Renal cortical epithelial cell (primary cell): ENCODE results near the gene ABLIM2. TPM values are rescaled to one million over a fixed set of nuclear protein-coding genes. Genes with fewer than 3 reads are reported as not detected.
A peak's percentile ranks its signal among the peaks of the same experiment; 100 is the strongest.

Source experiments
- DNase-seq: peaks from one replicate; pipeline ENCODE4 v3.0.0-alpha.2; 2011; ENCODE audit warnings: low read depth
- total RNA-seq: library from RNA; depleted of rRNA; stranded (reverse); fragments of >200 nt; gene quantifications from 2 replicates; pipeline ENCODE4 v1.2.3, GENCODE V29; 2014

The ABLIM2 gene
- total RNA-seq, 1 donor from 2014 or later: 6.1 TPM

DNA sequence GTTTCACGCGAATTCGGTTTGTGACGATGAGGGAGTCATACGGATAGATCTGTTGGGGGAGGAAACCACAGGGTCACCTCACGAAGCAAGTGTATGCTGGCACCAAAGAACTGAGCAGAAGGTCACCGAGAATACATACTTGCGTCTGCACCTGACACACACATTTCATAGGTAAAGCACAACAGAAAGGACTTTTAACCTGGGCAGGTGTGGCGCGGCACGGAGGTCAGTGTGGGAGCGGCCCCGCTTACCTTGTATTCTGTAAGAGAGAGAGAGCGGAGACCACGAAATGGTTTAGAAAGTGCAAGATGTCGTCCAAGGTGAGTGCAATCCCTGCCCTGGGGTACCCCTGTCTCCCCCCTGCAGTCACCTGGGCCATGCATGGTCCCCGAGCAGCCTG, 175.3 kb downstream of the ABLIM2 start:
- no peak for DNase-seq

DNA sequence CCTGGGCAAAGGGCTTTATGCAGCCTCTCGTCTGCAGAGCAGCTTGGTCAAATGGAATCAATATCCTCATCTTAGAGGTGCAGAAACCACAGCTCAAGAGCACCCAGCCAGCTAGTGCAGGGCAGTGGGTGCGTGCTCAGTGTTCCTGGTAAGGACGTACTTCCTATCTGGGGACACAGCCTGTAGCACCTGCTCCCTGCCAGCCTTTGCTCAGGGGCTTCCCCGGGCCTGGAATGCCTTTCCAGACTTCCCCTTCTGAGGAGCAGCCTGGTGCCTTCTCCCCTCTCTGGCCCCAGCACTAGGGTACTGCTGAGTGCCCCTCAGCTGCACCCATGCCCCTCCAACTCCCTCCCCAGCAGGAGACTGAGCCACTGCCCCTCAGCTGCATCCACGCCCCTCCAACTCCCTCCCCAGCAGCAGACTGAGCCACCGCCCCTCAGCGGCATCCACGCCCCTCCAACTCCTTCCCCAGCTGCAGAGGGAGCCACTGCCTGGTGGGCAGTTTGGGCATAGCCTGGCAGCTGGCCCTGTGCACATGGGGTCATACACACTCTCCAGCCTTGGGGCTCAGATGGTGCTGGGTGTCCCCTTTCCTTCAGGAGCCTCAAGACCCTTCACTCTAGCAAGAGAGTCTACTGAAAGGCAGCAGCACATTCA, 176.7 kb downstream of the ABLIM2 start:
- no peak for DNase-seq

DNA sequence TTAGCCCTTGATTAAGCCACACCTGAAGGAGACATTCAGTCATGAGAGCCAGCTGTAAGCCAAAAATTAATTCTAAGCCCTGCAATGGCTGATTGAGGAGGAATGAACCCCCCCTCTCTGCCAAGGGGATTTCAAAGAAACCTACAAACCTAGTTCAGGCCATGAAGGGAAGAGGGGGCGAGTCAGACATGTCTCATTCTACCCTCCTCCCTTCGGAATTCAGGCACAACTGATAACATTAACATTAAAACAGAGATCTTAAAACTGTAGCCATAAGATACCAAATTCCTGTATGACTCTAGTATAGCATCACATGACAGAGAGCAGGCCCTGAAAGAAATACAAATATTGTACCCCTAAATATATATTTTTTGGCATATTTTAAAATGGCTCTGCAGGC, 178.6 kb downstream of the ABLIM2 start:
- no peak for DNase-seq

DNA sequence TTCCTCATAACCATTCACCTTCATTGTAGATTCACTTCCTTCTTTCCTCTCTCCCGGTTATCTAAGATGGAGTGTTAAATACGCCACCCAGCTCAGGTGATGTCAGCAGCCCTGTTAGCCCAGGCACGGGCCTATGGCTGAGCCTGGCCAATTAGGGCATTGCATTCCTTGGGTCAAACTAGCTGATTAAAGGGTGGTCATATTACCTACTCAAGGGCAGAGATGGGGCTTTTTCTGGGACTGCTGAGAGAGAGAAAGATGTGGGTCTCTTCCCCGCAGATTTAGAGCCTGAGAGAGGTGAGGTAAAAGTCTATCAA, 179.0 kb downstream of the ABLIM2 start:
- DNase-seq: no peak

DNA sequence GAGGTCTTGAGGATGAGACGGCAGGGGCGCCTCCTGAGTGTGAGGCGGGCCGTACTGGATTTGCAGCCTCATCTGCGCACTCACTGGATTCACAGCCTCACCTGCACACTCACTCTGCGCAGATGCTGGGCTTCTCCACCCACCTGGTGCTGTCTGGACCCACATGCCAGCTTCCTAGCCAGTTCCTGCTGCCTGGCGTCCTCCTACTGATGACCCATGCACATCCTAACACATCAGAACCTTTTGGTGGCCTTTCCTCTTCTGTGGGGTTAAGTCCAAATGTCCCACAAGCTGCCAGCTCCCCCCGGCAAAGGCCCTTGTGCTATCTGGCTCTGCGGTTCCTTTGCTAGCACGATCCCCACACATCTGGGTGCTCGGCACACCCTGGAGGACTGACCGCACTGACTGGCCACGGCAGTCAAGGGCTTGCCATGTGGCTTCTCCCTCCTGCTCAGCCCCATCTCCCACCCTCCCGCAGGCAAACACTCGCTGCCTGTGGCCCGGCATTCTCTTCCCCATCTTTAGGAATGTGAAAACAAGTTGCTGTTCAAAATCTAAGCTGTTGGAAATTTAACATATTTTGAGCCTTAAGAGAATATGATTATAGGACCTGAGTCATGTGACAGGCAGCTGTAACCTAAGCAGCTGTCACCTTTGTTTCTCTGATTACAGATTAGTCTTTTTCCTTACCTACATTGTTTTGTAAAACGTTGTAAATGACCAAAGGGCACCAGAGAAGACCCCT, 179.5 kb downstream of the ABLIM2 start:
- no peak for DNase-seq

DNA sequence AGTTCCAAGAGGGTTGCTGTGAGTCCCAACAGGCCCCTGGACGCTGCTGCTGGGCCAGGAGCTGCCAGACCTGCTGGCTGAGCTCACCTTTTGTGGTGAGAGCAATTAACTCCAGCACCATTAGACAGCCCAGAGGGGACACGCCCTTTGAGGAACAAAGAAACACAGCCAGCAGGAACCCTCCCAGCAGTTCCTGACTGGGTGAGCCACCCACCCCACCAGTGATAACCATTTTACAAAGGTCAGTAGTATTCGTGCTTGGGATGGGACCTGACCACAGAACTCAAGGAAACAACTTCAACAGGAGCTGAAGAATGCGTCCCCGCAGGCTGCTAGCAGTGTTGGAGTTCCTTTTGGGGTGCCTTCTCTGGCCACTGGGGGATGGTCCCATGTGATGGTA, 180.1 kb downstream of the ABLIM2 start:
- DNase-seq: peak; percentile 24

DNA sequence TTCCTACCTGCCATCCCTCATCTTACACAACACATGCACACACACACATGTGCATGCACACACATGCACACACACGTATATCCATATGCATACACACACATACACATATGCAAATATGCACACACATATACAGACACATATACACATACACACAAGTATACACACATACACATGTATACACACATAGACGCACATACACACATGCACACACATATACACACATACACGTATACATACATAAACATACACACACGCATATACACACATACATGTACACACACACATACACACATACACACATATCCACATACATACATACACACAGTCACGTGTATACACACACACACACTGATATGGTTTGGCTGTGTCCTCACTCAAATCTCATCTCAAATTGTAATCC, 182.0 kb downstream of the ABLIM2 start:
- DNase-seq: no peak

DNA sequence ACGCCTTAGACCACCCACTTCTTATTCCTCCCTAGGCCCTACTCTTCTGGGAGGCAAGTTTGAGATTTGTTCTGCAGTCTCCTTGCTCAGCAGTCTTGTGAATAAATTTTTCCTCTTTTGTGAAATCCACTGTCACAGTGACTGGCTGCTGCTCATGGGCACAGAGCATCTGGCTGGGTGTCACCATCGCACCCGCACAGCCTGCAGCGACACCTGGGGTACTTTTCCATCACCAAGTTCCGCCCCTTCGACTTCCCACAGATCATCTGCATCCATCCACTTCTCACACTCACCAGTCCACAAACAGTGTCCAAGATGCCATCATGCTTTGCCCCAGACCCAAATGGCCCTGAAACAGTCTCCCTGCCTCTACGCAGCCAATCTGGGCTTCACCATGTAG, 182.6 kb downstream of the ABLIM2 start:
- no peak for DNase-seq

DNA sequence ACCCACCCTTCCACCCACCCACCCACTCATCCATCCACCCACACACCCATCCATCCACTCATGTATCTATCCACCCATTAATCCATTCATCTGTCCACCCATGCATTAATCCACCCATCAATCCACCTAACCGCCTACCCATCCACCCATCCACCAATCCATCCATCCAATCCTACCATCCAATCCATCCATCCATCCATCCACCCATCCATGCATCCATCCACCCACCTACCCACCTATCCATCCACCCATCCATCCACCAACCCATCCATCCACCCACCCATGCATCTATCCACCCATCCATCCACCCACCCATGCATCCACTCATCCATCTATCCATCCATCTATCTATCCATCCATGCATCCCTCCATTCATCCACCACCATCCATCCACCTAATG, 184.2 kb downstream of the ABLIM2 start:
- DNase-seq: no peak

DNA sequence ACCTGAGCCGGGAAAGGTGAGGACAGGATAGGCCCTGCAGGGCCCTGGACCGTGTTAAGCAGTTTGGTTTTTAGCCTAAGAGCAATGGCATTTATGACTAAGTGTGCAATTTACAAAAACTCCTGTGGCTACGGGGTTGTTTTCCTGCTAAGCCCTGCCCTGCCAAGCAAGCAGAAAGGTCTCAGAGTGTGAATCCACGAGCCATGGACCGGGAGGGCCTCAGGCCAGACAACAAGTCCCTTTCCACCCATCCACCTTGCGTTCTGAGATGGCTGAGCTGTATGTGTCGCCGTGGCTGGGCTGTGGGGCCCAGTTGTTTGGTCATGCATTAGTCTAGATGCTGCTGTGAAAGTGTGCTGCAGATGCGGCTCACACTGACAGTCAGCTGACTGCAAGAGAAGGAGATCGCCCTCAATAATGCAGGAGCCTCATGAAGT, 185.1 kb downstream of the ABLIM2 start:
- peak; percentile 89 for DNase-seq

DNA sequence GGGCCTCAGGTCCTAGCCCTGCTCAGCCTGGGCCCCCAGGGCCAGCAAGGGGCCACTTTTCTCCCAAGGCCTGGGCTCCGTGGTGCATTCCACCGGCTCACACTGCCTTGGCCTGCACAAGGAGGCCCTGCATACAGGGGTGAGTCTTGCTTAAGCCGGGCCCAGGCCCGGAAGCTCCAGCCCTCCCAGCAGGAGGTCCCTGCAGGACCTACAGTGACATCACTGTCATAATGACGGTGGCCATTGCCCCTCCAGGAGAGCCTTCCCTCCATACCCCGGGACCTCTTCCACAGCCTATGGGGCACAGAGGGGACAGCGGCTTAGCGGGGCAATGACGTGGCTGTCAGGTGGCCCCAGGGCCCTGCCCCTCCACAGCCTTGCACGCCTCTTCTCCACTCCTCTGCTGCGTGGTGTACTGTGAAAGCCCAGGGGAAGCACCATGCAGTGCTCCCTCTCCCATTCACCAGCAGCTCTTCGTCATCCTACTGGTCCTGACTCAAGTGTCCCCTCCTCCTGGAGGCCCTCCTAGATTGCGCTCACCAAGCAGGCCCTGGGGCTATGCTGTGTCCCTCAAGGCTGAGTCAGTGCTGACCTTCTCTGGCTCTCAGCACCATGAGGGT, 186.6 kb downstream of the ABLIM2 start:
- no peak for DNase-seq

DNA sequence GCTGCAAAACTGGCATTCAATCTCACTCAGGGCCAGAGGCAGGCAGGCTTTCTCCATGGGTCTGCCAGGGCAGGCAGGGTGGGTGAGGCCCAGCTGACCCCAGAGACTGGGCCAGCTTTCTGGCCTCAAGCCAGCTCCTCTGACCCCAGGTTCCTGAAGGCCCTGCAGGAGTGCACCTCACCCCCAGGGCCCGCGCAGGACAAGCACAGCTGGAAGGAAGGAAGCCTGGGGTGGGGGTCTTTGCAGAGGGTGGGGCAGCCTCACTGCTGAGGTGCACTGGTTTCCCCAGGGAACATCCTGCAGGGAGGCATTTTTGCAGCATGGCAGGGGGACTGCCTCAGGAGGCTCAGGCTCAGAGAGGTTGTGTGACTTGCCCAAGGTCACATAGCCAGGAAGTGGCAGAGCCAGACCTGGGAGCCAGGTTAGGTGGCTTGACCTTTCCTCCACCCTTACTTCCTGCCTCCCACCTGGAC, 187.4 kb downstream of the ABLIM2 start:
- DNase-seq: no peak

DNA sequence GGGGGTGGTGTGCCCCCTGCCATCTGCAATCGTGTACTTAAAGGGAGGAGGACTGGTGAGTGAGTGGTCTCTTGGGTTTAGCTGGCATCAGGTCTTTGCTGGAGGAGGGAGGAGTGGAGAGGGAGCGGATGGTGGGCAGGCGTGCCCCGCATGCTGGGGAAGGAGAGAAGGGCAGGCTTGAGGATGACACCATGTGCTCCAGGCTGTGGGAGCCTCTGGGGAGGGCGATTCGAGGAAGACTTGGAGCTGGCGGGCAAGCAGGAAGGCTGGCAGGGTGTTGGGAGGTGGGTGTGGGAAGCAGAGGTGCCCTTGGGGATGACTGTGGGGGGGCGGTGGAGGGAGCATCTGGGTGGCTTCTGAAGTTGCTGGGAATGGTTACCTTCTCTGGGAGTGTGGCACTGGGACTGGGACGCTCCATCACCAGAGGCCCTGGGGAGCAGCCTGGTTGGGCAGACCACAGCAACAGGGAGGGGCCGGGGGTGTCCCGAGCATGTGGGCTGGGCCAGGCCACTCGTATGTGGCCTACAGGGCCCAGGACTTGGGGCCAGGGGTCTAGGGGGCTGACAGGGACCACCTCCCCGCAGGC, 188.2 kb downstream of the ABLIM2 start:
- no peak for DNase-seq

DNA sequence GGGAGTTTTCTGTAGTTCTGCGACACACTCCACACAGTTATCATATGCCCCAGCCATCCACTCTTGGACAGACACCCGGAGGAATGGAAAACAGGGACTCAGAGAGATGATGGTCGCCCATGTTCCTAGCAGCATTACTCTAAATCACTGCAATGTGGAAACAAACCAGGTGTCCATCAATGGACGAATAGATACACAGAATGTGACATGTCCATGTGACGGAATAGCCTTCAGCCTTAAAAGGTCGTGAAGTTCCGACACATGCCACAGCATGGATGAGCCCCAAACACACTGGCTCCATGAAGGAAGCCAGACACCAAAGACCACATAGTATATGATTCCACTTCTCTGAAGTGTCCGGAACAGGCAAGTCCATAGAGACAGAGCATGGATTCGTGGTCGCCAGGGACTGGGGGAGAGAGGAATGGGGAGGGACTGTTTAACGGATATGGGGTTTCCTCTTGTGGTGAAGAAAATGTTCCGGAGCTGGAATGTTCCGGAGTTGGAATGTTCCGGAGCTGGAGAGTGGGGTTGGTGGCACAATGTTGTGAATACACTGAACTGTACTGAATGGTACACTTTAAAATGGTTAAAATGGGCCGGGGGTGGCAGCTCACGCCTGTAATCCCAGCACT, 190.2 kb downstream of the ABLIM2 start:
- DNase-seq: no peak

DNA sequence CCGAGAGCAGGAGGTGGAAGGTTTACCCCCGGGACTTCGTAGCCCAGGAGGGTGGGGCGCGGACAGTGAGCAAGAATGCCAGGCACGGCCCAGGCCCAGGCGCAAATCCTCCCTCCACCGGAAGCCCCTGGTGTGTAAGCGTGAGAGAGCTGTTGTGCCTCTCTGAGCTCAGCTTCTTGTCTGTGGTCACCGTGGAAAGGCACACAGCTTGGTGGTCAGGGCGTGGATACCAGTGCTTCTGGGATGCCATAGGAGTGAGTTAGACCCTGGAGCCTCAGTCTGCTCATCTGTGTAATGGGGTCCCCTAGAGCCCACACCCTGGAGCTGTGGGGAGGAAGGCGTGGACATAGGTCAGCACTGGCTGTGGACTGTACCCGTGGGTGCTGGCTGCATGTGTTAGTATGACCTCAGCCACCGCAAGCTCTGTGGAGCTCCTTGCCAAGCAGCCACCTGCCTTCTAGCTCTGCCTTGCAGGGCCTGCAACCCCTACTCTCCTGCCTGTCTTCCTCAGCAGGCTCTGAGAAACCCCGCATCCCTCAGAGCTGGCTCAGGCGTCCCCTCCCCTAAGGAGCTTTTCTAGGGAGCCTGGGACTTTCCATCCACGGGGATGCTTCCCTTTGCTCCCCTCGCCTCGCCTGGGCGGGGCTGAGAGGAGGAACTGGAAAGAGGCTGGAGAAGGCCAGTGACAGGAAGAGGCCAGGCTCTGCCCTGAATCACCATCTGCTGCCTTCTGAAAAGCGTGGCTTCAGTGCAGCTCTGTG, 190.9 kb downstream of the ABLIM2 start:
- no peak for DNase-seq

DNA sequence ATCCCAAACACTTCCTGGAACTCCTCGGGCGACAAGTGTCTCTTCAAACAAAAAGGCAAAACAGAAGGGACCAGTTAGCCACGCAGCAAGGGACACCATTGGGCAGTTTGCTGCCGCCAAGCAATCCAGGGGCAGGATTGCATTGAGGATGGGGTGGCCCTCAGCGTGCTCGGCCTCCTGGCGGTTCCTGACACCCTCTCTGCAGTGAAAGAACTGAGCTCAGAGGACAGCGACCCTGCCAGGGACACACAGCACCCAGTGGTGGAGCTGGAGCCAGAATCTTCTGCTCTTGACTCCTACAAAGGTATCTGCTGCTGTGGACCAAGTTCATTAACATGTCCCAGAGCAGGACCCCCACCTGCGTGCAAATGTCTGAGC, 191.6 kb downstream of the ABLIM2 start:
- no peak for DNase-seq

DNA sequence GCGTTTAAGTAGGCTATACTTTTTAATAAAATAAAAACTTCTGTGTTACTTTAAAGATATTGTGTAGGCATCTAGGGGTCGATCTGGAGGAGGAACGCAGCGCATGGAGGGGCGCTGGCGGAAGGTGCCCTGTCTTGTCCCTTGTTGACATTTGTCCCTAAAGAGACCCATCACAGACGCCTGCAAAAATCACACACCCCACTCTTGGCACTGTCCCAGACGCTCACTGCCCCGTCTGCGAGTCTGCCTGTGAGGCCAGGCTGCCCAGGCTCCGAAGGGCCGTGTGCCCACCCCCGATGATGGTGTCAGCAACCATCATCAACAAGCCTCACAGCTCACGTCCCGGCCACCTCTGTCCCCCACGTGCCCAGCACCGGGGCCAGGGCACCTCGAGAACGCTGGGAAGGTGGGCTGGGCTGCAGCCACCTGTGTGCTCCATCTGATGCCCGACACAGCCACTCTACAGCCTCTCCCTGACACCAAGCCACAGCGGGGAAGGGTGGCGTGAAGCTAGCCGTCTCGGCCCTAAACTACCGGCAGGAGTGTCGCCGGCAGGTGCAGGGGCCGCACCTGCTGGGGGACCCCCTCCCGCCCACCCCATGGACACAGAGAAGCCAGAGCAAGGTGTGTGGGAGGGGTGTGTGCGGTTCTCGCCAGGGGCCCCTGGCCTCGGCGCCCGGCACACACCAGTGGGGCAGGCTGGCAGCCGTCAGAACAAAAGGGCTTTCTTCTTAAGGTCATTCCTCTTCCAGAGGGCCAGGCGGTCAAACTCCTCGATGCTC, 192.1 kb downstream of the ABLIM2 start:
- DNase-seq: no peak

DNA sequence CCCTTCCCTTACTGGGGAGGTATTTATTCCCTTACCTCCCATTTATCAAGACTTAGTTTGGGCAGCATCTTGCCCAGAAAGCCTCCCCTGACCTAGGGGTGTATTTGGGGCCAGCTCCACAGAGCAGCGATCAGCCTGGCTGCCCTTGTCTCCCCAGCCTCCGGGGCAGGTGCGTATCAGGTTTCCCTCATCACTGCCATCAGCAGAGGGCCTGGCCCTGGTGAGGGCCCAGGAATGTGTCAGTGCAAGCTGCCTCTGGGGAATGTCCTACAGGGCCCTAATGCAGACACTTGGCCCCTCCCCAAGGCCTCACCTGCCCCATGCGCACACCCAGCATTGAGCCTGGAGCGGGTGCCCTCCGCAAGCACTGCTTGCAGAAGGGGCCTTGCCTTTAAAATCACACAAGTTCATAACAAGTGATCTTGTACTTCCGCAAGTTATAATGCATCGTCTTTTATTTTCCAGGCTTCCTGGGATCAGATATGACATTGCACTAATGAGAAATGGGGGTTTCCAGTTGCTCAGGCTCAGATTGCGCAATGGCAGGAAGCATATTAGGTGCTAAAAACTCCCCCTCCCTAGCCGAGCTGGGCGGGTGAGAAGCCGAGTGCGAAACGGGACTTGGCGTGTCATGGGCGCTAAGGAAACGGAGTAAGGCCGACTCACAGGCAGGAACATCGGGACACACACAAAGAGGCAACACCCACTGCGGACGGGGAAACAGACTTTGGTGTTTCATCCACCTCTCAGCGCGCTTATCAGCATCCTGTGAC, 193.5 kb downstream of the ABLIM2 start:
- DNase-seq: peak; percentile 74

DNA sequence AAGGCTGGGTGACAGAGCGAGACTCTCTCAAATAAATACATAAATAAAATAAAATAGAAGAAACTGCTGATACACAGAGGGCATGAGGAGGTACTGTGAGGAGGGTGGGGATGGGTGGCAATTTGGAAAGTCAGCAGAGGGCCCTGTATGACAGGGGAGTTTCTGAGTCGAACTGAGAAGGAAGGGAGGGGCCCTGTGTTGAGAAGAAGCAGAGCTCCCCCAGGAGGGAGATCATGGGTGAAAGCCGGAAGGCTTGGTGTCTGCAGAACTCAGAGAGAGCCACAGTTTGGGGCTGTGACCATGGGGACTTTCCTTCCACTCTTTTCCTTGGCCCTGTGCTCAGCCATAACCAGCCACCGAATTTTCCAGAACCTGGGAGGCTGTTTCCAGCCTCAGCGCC, 194.2 kb downstream of the ABLIM2 start:
- DNase-seq: no peak

DNA sequence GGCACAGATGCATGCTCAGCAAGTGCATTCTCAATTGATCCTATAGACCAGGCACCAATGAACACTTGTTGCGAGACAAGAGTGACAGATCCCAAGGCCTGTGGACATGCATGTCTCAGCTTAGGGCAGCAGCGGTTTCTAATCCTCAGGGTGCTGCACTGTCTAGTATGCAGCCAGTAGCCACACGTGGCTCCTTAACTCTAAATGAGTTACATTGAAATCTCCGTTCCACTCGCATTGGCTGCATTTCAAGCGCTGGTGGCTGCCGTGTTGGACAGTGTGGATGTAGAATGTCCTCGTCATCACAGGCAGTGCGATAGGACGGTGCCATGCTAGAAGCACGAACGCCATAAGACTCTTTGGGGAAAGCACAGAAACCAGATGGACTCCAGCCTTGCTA, 194.9 kb downstream of the ABLIM2 start:
- DNase-seq: no peak
